GM21360 (cell line): ENCODE measurements around the gene STK33.

Experiments used
- ATAC-seq: cut with Tn5 transposase; IDR thresholded peaks from one replicate; pipeline ENCODE4 v1.9.1; 2021; ENCODE audit warnings: mild to moderate bottlenecking, moderate library complexity; ENCODE audit not compliant: unreplicated experiment

STK33 gene

GRCh38 chr11:8459711-8460399, 134.2 kb downstream of the STK33 start:
- ATAC-seq: no peak

- no peak for ATAC-seq
Measured at GRCh38 chr11:8442301-8442700, 151.7 kb downstream of the STK33 start.

- ATAC-seq: no peak
Measured at GRCh38 chr11:8440649-8441048, 153.4 kb downstream of the STK33 start.

DNA sequence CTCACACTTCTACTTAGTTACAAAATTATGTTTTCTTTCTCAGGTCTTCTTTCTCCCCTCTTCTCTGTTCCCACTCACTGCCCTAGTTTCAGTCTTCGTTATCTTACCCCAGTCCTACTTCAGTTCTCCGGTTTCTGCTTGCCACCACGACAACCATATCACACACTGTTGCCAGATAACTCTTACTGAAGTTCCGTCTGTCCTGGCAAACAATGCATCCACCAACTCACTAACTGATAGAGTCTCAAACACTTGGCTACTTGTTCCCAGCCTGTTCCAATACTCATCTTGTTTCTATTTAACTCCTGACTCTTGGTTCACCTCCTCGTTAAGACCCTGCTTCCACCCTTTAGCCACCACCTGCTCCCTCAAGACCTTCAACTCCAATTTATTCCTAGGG, 164.5 kb downstream of the STK33 start:
- ATAC-seq: no peak

DNA sequence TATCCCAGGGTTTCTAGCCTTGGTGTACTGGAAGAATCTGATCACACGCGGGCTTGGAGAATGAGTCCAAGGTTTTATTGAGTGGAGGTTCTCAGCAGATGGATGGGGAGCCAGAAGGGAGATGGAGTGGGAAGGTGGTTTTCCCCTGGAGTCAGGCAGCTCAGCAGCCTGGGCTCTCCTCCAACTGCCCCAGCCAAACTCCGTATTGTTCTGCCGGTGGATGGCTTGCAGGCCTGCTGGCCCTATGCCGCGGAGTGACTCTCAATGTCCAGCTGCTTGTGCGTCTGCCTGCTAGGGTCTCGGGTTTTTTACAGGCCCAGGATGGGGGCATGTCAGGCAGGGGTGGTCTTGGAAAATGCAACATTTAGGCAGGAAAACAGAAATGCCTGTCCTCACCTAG, 168.0 kb downstream of the STK33 start:
- no peak for ATAC-seq

GRCh38 chr11:8415195-8415594, 178.8 kb downstream of the STK33 start:
- ATAC-seq: no peak

- no peak for ATAC-seq
Measured at GRCh38 chr11:8408151-8408941, 185.7 kb downstream of the STK33 start.

DNA sequence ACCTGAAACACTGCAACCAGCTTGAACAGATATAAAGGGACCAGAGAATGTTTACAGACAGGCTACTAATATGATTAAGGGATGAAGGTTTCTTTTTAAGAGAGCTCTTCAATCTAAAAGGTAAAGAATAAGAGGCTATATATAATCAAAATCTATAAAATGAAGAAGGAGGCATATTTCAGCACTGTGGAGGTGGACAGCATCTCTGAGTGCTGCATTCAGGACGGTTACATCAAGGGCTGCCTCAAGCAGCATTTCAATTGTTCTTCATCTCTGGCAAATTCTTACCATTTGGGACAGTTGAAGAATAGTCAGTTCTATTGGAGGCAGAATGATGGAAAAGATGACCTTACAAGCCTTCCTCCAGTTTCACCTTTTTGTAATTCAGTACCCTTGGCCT, 190.7 kb downstream of the STK33 start:
- ATAC-seq: no peak

GRCh38 chr11:8392886-8393285, 201.1 kb downstream of the STK33 start:
- no peak for ATAC-seq

DNA sequence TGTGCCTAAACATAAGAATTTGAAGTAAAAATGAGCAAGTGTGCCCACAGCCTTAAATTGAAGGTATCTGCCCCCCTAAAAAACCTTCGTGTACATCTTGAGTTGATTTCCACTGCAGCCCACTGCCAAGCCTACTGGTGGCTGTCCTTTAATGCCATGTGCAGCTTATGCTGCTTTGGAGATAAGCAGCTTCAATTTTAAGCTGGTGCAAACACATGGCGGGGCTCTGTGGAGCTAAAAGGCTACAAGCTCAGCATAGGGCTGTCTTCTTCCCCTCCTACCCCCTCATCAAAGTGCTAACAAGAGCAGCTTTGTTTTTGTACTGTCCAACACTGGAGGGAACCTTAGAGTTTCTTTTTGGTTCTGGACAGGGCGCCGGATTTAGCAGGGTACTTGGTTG, 201.9 kb downstream of the STK33 start:
- no peak for ATAC-seq

GRCh38 chr11:8390851-8391612, 203.0 kb downstream of the STK33 start:
- ATAC-seq: no peak

DNA sequence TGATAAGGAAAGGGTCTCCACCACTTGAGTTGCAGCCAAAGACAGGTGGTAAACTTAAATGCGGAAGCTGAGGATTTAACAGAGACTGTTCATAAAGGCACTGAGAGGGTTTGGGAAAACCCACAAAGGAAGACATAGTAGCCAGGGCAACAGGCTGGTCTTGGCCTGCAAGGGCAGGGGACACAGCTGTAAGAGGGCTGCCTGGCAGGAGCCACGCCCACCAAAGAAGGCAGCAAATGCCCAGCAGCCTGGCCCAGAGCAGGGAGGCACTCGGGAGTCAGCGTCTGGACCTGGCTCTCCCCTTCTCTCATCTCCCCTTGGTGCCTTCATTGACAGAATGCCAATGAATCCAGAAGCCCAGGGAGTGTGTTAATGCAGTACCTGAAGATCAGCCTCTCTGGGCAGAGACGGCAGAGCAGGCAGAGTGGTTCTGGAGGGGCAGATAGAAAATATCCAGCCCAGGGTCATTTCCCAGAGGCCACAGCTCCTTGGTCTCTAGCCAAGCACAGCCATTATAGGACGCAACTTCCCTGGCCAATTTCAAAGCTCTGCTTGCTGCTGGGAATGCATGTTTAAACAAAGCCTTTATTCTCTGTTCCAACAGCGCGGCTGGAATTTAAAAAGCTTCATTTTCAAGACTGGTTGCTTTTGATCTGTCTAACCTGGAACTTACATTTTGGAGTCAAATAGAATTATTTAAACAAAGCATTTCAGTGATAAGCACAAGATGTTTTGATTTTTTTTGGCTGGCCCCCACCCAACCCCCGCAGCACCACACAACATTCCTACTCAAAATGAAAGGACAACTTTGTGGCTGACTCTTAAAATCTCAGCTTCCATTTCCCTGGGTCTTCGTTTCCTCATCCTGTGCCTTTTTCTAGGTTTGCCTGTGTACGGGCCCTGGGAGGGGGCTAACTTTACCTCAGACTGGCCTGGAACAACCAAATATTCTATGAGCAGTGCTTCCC, 204.7 kb downstream of the STK33 start:
- ATAC-seq: no peak

- no peak for ATAC-seq
Measured at GRCh38 chr11:8387693-8388092, 206.3 kb downstream of the STK33 start.

- no peak for ATAC-seq
Measured at GRCh38 chr11:8387141-8387540, 206.9 kb downstream of the STK33 start.

- no peak for ATAC-seq
Measured at GRCh38 chr11:8386134-8386864, 207.7 kb downstream of the STK33 start.

GRCh38 chr11:8384199-8384821, 209.7 kb downstream of the STK33 start:
- no peak for ATAC-seq

GRCh38 chr11:8383627-8384026, 210.4 kb downstream of the STK33 start:
- ATAC-seq: no peak

- ATAC-seq: no peak
Measured at GRCh38 chr11:8383227-8383626, 210.8 kb downstream of the STK33 start.

DNA sequence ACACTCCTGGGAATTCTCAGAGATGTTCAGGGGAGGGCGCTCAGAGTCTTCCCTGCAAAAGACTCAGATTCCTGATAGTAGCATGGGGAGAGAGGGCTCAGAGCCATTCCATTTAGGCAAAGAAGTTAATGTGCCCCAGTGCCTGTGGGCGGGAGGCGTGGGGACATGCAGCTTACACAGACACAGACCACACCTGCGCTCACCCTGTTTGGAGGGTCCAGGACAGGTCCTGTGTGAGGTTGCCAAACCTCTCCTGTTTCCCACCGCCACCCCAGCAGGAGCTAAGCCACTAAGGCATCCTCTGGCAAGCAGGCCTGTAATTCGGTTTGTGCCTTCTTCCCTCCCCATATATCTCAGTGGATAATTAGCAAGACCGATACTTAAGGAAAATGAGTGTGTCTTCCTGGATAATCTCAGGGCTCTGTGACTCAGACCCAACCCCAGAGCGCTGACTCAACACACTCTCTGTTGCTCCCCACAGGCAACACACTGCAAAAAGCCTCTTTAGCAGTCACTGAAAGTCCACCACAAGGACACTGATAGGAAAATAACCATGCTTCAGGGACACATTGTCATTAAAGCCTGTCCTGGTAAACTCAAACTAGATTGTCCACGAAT, 211.5 kb downstream of the STK33 start:
- no peak for ATAC-seq
